Measurements from ENCODE around the gene ARL4D.
"Not testable (repeated sequence)": the region's sequence is repeated elsewhere in the genome, so short reads cannot be mapped to it uniquely, and the experiment has no call there.

Gene ARL4D

GRCh38 chr17:43368740-43369506, 29.9 kb upstream of the ARL4D start:
- Histone ChIP-seq H3K4me1 (peaks cover 82% of the 10 kb centered on the region), H3K36me3 (no peaks in the 10 kb centered on the region), H3K27me3 (no peaks in the 10 kb centered on the region), H3K9ac (peak overlapping the region; percentile 99), H3K4me3 (peak overlapping the region; percentile 69), H3K9me3 (no peaks in the 10 kb centered on the region), H3K27ac (peak overlapping the region; percentile 99), H3K4me2 (peak overlapping the region; percentile 96), H4K20me1 (no peaks in the 10 kb centered on the region)
- no peak for TF ChIP-seq Cebpa-rat (IDR thresholded peaks at IDR 0.05)

GRCh38 chr17:43369986-43370385, 28.8 kb upstream of the ARL4D start:
- Histone ChIP-seq H3K4me1 (peaks cover 76% of the 10 kb centered on the region), H3K27me3 (no peaks in the 10 kb centered on the region), H3K9me3 (no peaks in the 10 kb centered on the region), H3K4me2 (peak overlapping the region; percentile 96), H4K20me1 (no peaks in the 10 kb centered on the region), H3K36me3 (no peaks in the 10 kb centered on the region), H3K9ac (peak overlapping the region; percentile 99), H3K27ac (peak overlapping the region; percentile 99), H3K4me3 (peak overlapping the region; percentile 69)
- no peak for TF ChIP-seq Cebpa-rat (IDR thresholded peaks at IDR 0.05)

DNA sequence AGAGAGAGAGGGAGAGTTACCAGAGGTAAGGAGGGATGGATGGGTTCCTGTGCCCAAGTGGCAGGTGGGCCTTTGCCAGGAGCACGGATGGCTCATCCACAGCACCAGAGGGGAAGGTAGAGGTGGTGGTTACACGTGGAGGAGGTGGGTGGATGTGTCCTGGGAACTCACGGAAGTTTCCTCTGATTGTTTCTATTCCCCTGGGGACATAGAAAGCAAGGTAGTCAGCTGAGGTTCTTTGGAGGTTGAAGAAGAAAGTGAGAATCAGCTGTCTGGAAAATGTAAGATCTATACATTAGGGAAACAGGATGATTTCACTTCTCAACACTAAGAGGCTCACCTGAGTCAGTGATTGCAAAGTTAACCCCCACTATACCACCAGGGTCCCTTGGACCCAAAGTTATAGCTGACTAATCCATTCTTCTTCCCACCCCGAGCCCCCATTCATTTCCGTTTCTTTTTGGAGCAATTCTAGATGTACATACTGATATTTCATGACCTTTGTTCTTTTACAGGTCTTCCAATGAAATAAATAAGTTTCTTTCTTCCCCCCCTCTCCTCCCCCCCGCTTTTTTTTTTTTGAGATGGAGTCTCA, 27.5 kb upstream of the ARL4D start:
- H4K20me1 ChIP-seq = no peaks in the 10 kb centered on the region
- peak overlapping the region; percentile 67 for H3K4me2 ChIP-seq
- H3K9me3 ChIP-seq = no peaks in the 10 kb centered on the region
- no peaks in the 10 kb centered on the region for H3K36me3 ChIP-seq
- H3K9ac ChIP-seq = no peak overlapping the region
- no peaks in the 10 kb centered on the region for H3K27me3 ChIP-seq
- H3K4me1 ChIP-seq = peaks cover 74% of the 10 kb centered on the region
- TF ChIP-seq Cebpa-rat (IDR thresholded peaks at IDR 0.05) = no peak
- H3K4me3 ChIP-seq = no peak overlapping the region
- no peak overlapping the region for H3K27ac ChIP-seq

DNA sequence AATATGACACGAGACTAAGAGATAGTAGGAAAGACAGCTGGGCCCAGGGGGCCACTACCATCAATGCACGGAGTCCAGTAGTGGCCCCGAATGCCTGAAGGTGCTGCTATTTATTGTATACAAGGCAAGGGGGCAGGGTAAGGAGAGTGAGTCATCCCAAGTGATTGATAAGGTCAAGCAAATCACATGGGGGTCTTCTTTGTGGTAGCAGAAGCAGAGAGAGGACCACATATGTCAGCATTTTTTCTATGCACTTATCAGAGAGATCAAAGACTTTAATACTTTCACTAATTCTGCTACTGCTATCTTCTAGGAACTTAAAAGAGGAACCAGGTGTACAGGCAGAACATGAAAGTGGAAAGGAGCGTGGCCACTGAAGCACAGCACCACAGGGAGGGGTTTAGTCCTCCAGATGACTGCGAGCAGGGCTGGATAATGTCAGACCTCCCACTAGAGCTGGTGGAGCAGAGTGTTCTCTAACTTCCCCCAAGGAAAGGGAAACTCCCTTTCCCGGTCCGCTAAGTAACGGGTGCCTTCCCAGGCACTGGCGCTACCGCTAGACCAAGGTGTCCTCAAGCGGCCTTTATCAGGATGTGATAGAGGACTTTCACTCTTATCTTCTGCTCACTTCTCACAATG, 26.4 kb upstream of the ARL4D start:
- TF ChIP-seq Cebpa-rat (IDR thresholded peaks at IDR 0.05) = no peak
- Histone ChIP-seq H3K36me3 (no peaks in the 10 kb centered on the region), H4K20me1 (no peaks in the 10 kb centered on the region), H3K27ac (peak overlapping the region; percentile 3; the same call in 1 of the 2 replicates), H3K4me3 (no peak overlapping the region), H3K4me1 (peaks cover 64% of the 10 kb centered on the region), H3K27me3 (no peaks in the 10 kb centered on the region), H3K9ac (0 out of 2 replicates have a peak overlapping the region, but pooled peaks have one; percentile 3), H3K9me3 (no peaks in the 10 kb centered on the region), H3K4me2 (peak overlapping the region; percentile 67)

DNA sequence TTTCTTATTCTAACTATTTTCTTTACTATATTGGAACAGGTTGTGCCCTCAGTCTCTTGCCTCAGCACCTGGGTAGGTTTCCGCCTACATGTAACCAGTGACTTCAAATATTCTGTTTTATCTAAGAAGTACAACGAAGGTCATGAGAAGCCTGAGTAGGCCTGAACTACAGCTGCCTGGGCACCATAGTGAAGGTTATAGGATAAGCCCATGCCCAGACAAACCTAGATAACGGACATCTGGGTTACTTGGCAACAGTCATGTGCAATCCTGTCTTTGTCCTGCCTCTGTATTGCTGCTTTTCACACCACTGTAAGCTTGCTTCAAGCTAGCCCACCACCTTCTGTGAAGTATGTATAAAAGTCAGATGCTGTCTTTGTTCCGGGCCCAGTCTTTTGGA, 25.4 kb upstream of the ARL4D start:
- peak overlapping the region; percentile 18; the same call in 1 of the 2 replicates for H3K27ac ChIP-seq
- H4K20me1 ChIP-seq = no peaks in the 10 kb centered on the region
- H3K4me3 ChIP-seq = no peak overlapping the region
- H3K27me3 ChIP-seq = no peaks in the 10 kb centered on the region
- H3K9ac ChIP-seq = no peak overlapping the region
- peaks cover under 1% of the 10 kb centered on the region; the same call in 1 of the 2 replicates for H3K9me3 ChIP-seq
- no peak for TF ChIP-seq Cebpa-rat (IDR thresholded peaks at IDR 0.05)
- no peaks in the 10 kb centered on the region for H3K36me3 ChIP-seq
- H3K4me2 ChIP-seq = peak overlapping the region; percentile 67
- H3K4me1 ChIP-seq = peaks cover 60% of the 10 kb centered on the region

- H3K9ac ChIP-seq, H3K4me3 ChIP-seq, H3K4me2 ChIP-seq, H3K27me3 ChIP-seq, H4K20me1 ChIP-seq: not testable (repeated sequence)
- peaks cover 26% of the 10 kb centered on the region for H3K9me3 ChIP-seq
- peaks cover 38% of the 10 kb centered on the region for H3K4me1 ChIP-seq
- H3K36me3 ChIP-seq = peaks cover 24% of the 10 kb centered on the region
- 0 out of 2 replicates have a peak overlapping the region, but pooled peaks have one; percentile 19 for H3K27ac ChIP-seq
These were observed 22.9 kb upstream of the ARL4D start for GRCh38 chr17:43375915-43376314.

- Histone ChIP-seq H3K27me3 (no peaks in the 10 kb centered on the region), H3K27ac (no peak overlapping the region), H3K36me3 (peaks cover 29% of the 10 kb centered on the region), H4K20me1 (no peaks in the 10 kb centered on the region), H3K4me2 (no peak overlapping the region), H3K9ac (no peak overlapping the region), H3K9me3 (peaks cover 35% of the 10 kb centered on the region), H3K4me1 (peaks cover 25% of the 10 kb centered on the region), H3K4me3 (no peak overlapping the region)
- no peak for TF ChIP-seq Cebpa-rat (IDR thresholded peaks at IDR 0.05)
These were observed 21.6 kb upstream of the ARL4D start for GRCh38 chr17:43377056-43377810.

DNA sequence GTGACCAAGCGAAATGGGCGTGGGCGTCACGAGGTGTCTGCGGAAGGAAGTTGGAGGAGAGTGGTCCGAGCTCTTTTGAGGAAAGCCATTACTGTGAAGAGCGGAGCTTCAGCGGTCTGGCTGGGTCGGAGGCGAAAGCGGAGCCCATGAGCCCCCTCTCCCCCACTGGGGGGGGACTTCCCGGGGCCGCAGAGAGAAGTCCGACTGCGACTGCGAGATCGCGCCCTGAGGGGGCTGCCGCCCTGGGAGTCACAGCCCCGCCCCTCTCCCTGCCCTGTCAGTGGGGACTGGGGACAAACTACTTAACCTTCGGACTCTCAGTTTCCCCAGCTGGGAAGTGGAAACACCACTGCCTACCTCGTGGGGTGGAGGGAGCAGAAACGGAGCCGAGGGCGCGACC, 20.0 kb upstream of the ARL4D start:
- no peak overlapping the region for H3K4me3 ChIP-seq
- peaks cover 29% of the 10 kb centered on the region for H3K36me3 ChIP-seq
- peaks cover 10% of the 10 kb centered on the region; the same call in 1 of the 2 replicates for H3K4me1 ChIP-seq
- no peaks in the 10 kb centered on the region for H4K20me1 ChIP-seq
- H3K27ac ChIP-seq = no peak overlapping the region
- TF ChIP-seq Cebpa-rat (IDR thresholded peaks at IDR 0.05) = no peak
- H3K9ac ChIP-seq = no peak overlapping the region
- no peaks in the 10 kb centered on the region for H3K27me3 ChIP-seq
- peaks cover 35% of the 10 kb centered on the region for H3K9me3 ChIP-seq
- H3K4me2 ChIP-seq = no peak overlapping the region

DNA sequence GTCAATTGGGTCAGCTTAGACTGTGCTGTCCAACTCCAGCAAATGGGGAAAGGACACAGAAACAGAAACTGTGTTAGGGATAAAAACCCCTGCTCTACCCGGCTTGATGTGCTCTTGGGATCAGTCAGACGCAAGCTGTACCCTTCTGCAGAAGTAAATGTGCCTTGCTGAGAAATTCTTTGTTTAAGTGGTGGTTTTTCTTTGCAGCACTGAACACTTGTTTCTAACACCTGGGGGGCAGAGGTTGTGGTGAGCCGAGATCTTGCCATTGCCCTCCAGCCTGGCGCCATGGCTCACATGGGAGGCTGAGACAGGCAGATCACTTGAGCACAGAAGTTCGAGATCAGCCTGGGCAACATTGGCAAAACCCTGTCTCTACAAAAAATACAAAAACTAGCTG, 18.5 kb upstream of the ARL4D start:
- Histone ChIP-seq H3K4me1 (peaks cover 9% of the 10 kb centered on the region; the same call in 1 of the 2 replicates), H3K9me3 (peaks cover 35% of the 10 kb centered on the region), H3K36me3 (peaks cover 29% of the 10 kb centered on the region), H3K9ac (no peak overlapping the region), H3K27me3 (no peaks in the 10 kb centered on the region), H3K4me3 (no peak overlapping the region), H4K20me1 (no peaks in the 10 kb centered on the region), H3K27ac (no peak overlapping the region), H3K4me2 (no peak overlapping the region)
- no peak for TF ChIP-seq Cebpa-rat (IDR thresholded peaks at IDR 0.05)
